ENCODE measurements around the gene KRT74. TPM values are rescaled to one million over a fixed set of nuclear protein-coding genes. Genes with fewer than 3 reads are reported as not detected.

Gene KRT74
- total and polyA plus RNA-seq, 4 experiments from 2014 or later: not detected

GRCh38 chr12:52533686-52534470 is 39.8 kb downstream of the KRT74 start:
- no peak overlapping the region for H3K4me3 Mint-ChIP-seq
- no peak for DNase-seq
- no peak overlapping the region for H3K27ac Mint-ChIP-seq
- no peaks in the 10 kb centered on the region for H3K36me3 ChIP-seq (ENCODE audit: insufficient read depth, low read length)
- ChIA-PET POLR2A (ENCODE audit: partially characterized antibody) (no interaction called here), CTCF (ENCODE audit: partially characterized antibody) (no interaction called here)
- H3K27me3 ChIP-seq (ENCODE audit: insufficient read depth, low read length): no peaks in the 10 kb centered on the region
- no peak overlapping the region for H3K27ac ChIP-seq (ENCODE audit: low read depth, low read length)
- no peaks in the 10 kb centered on the region for H3K9me3 ChIP-seq (ENCODE audit: control insufficient read depth in 1 of 2, low read length in 2 of 2)
- intact Hi-C loops (cut with micrococcal nuclease): no loop called here
- peaks cover 2 to 11% of the 10 kb centered on the region in 2 donors for H3K27me3 Mint-ChIP-seq
- no peaks in the 10 kb centered on the region for H3K4me1 ChIP-seq (ENCODE audit: insufficient read depth, low read length)
- H3K4me3 ChIP-seq (ENCODE audit: low read length in 2 of 2): no peak overlapping the region
- no peaks in the 10 kb centered on the region for H3K4me1 Mint-ChIP-seq
- no peaks in the 10 kb centered on the region for H3K36me3 Mint-ChIP-seq
- H3K9me3 Mint-ChIP-seq: no peaks in the 10 kb centered on the region

- Histone ChIP-seq H3K9me3 (ENCODE audit: control insufficient read depth in 1 of 2, low read length in 2 of 2) (no peaks in the 10 kb centered on the region), H3K36me3 (ENCODE audit: insufficient read depth, low read length) (no peaks in the 10 kb centered on the region), H3K4me1 (ENCODE audit: insufficient read depth, low read length) (no peaks in the 10 kb centered on the region), H3K27me3 (ENCODE audit: insufficient read depth, low read length) (no peaks in the 10 kb centered on the region), H3K27ac (ENCODE audit: low read depth, low read length) (no peak overlapping the region), H3K4me3 (ENCODE audit: low read length in 2 of 2) (no peak overlapping the region)
- Mint-ChIP-seq H3K36me3 (no peaks in the 10 kb centered on the region), H3K4me3 (no peak overlapping the region), H3K4me1 (no peaks in the 10 kb centered on the region), H3K27ac (no peak overlapping the region), H3K27me3 (peaks cover 0 to 11% of the 10 kb centered on the region in 2 donors), H3K9me3 (no peaks in the 10 kb centered on the region)
- no peak for DNase-seq
- intact Hi-C loops (cut with micrococcal nuclease): no loop called here
- ChIA-PET CTCF (ENCODE audit: partially characterized antibody) (no interaction called here), POLR2A (ENCODE audit: partially characterized antibody) (no interaction called here)
These were observed 41.0 kb downstream of the KRT74 start for GRCh38 chr12:52532636-52533035.

GRCh38 chr12:52531566-52532300 is 41.9 kb downstream of the KRT74 start:
- no peak overlapping the region for H3K27ac ChIP-seq (ENCODE audit: low read depth, low read length)
- H3K4me3 ChIP-seq (ENCODE audit: low read length in 2 of 2): no peak overlapping the region
- H3K27me3 ChIP-seq (ENCODE audit: insufficient read depth, low read length): no peaks in the 10 kb centered on the region
- no peak for DNase-seq
- CTCF ChIA-PET (ENCODE audit: partially characterized antibody): no interaction called here
- no peak overlapping the region for H3K4me3 Mint-ChIP-seq
- H3K4me1 ChIP-seq (ENCODE audit: insufficient read depth, low read length): no peaks in the 10 kb centered on the region
- intact Hi-C loops (cut with micrococcal nuclease): no loop called here
- no peak overlapping the region for H3K27ac Mint-ChIP-seq
- no peaks in the 10 kb centered on the region for H3K9me3 ChIP-seq (ENCODE audit: control insufficient read depth in 1 of 2, low read length in 2 of 2)
- POLR2A ChIA-PET (ENCODE audit: partially characterized antibody): no interaction called here
- no peaks in the 10 kb centered on the region for H3K36me3 Mint-ChIP-seq
- no peaks in the 10 kb centered on the region for H3K9me3 Mint-ChIP-seq
- no peaks in the 10 kb centered on the region for H3K4me1 Mint-ChIP-seq
- H3K27me3 Mint-ChIP-seq: peaks cover 0 to 9% of the 10 kb centered on the region in 2 donors
- no peaks in the 10 kb centered on the region for H3K36me3 ChIP-seq (ENCODE audit: insufficient read depth, low read length)

GRCh38 chr12:52530905-52531304 is 42.7 kb downstream of the KRT74 start:
- Histone ChIP-seq H3K36me3 (ENCODE audit: insufficient read depth, low read length) (no peaks in the 10 kb centered on the region), H3K4me1 (ENCODE audit: insufficient read depth, low read length) (no peaks in the 10 kb centered on the region), H3K9me3 (ENCODE audit: control insufficient read depth in 1 of 2, low read length in 2 of 2) (no peaks in the 10 kb centered on the region), H3K4me3 (ENCODE audit: low read length in 2 of 2) (no peak overlapping the region), H3K27me3 (ENCODE audit: insufficient read depth, low read length) (no peaks in the 10 kb centered on the region), H3K27ac (ENCODE audit: low read depth, low read length) (no peak overlapping the region)
- no peak overlapping the region for H3K27ac Mint-ChIP-seq
- H3K9me3 Mint-ChIP-seq: no peaks in the 10 kb centered on the region
- no peak overlapping the region for H3K4me3 Mint-ChIP-seq
- intact Hi-C loops (cut with micrococcal nuclease): no loop called here
- no peak for DNase-seq
- no peaks in the 10 kb centered on the region for H3K36me3 Mint-ChIP-seq
- peaks cover 0 to 9% of the 10 kb centered on the region in 2 donors for H3K27me3 Mint-ChIP-seq
- ChIA-PET POLR2A (ENCODE audit: partially characterized antibody) (no interaction called here), CTCF (ENCODE audit: partially characterized antibody) (no interaction called here)
- H3K4me1 Mint-ChIP-seq: no peaks in the 10 kb centered on the region

GRCh38 chr12:52530366-52530765 is 43.3 kb downstream of the KRT74 start:
- H3K9me3 Mint-ChIP-seq: no peaks in the 10 kb centered on the region
- POLR2A ChIA-PET (ENCODE audit: partially characterized antibody): no interaction called here
- no peak overlapping the region for H3K4me3 Mint-ChIP-seq
- Histone ChIP-seq H3K9me3 (ENCODE audit: control insufficient read depth in 1 of 2, low read length in 2 of 2) (no peaks in the 10 kb centered on the region), H3K4me1 (ENCODE audit: insufficient read depth, low read length) (no peaks in the 10 kb centered on the region), H3K4me3 (ENCODE audit: low read length in 2 of 2) (no peak overlapping the region), H3K27me3 (ENCODE audit: insufficient read depth, low read length) (no peaks in the 10 kb centered on the region), H3K36me3 (ENCODE audit: insufficient read depth, low read length) (no peaks in the 10 kb centered on the region), H3K27ac (ENCODE audit: low read depth, low read length) (no peak overlapping the region)
- no peaks in the 10 kb centered on the region for H3K4me1 Mint-ChIP-seq
- peaks cover 0 to 9% of the 10 kb centered on the region in 2 donors for H3K27me3 Mint-ChIP-seq
- no peak for DNase-seq
- no peaks in the 10 kb centered on the region for H3K36me3 Mint-ChIP-seq
- CTCF ChIA-PET (ENCODE audit: partially characterized antibody): no interaction called here
- no peak overlapping the region for H3K27ac Mint-ChIP-seq
- intact Hi-C loops (cut with micrococcal nuclease): no loop called here

- Histone ChIP-seq H3K27me3 (ENCODE audit: insufficient read depth, low read length) (no peaks in the 10 kb centered on the region), H3K4me1 (ENCODE audit: insufficient read depth, low read length) (no peaks in the 10 kb centered on the region), H3K36me3 (ENCODE audit: insufficient read depth, low read length) (no peaks in the 10 kb centered on the region), H3K27ac (ENCODE audit: low read depth, low read length) (no peak overlapping the region), H3K9me3 (ENCODE audit: control insufficient read depth in 1 of 2, low read length in 2 of 2) (no peaks in the 10 kb centered on the region), H3K4me3 (ENCODE audit: low read length in 2 of 2) (no peak overlapping the region)
- ChIA-PET CTCF (ENCODE audit: partially characterized antibody) (no interaction called here), POLR2A (ENCODE audit: partially characterized antibody) (no interaction called here)
- Mint-ChIP-seq H3K27ac (no peak overlapping the region), H3K27me3 (peaks cover 0 to 10% of the 10 kb centered on the region in 2 donors), H3K36me3 (no peaks in the 10 kb centered on the region), H3K4me1 (no peaks in the 10 kb centered on the region), H3K9me3 (no peaks in the 10 kb centered on the region), H3K4me3 (no peak overlapping the region)
- intact Hi-C loops (cut with micrococcal nuclease): no loop called here
- no peak for DNase-seq
These were observed 43.8 kb downstream of the KRT74 start for GRCh38 chr12:52529846-52530245.

GRCh38 chr12:52529417-52529816 is 44.2 kb downstream of the KRT74 start:
- Histone ChIP-seq H3K9me3 (ENCODE audit: control insufficient read depth in 1 of 2, low read length in 2 of 2) (no peaks in the 10 kb centered on the region), H3K27me3 (ENCODE audit: insufficient read depth, low read length) (no peaks in the 10 kb centered on the region), H3K4me1 (ENCODE audit: insufficient read depth, low read length) (no peaks in the 10 kb centered on the region), H3K36me3 (ENCODE audit: insufficient read depth, low read length) (no peaks in the 10 kb centered on the region), H3K4me3 (ENCODE audit: low read length in 2 of 2) (no peak overlapping the region), H3K27ac (ENCODE audit: low read depth, low read length) (no peak overlapping the region)
- H3K36me3 Mint-ChIP-seq: no peaks in the 10 kb centered on the region
- no peaks in the 10 kb centered on the region for H3K4me1 Mint-ChIP-seq
- intact Hi-C loops (cut with micrococcal nuclease): no loop called here
- H3K9me3 Mint-ChIP-seq: no peaks in the 10 kb centered on the region
- H3K27ac Mint-ChIP-seq: no peak overlapping the region
- POLR2A ChIA-PET (ENCODE audit: partially characterized antibody): no interaction called here
- peaks cover 0 to 10% of the 10 kb centered on the region in 2 donors for H3K27me3 Mint-ChIP-seq
- no peak for DNase-seq
- CTCF ChIA-PET (ENCODE audit: partially characterized antibody): no interaction called here
- H3K4me3 Mint-ChIP-seq: no peak overlapping the region

Measured in CD4-positive, alpha-beta memory T cell (primary cell).